ENCODE results near the gene CNTF.
"Not testable (repeated sequence)": the region's sequence is repeated elsewhere in the genome, so short reads cannot be mapped to it uniquely, and the experiment has no call there.

The CNTF gene

GRCh38 chr11:58622344-58622743 is at the start of gene CNTF:
TSS of gene CNTF (plus strand) at chr11:58622665. CDS start at chr11:58622753, 88 bp downstream.
- FAIRE-seq (no peak), DNase-seq (ENCODE audit: low spot score) (no peak)

GRCh38 chr11:58572906-58573305 is 49.6 kb upstream of the CNTF start:
- not testable (repeated sequence) for FAIRE-seq
- peak; percentile 5 for DNase-seq (ENCODE audit: low spot score)

- FAIRE-seq (peak; percentile 91), DNase-seq (ENCODE audit: low spot score) (peak; percentile 82)
Measured at GRCh38 chr11:58573451-58574104, 48.9 kb upstream of the CNTF start.

- DNase-seq (ENCODE audit: low spot score) (peak; percentile 11), FAIRE-seq (peak; percentile 62)
Measured at GRCh38 chr11:58574881-58575280, 47.6 kb upstream of the CNTF start.

- DNase-seq (ENCODE audit: low spot score) (peak; percentile 49), FAIRE-seq (no peak)
Measured at GRCh38 chr11:58575377-58576020, 47.0 kb upstream of the CNTF start, which contains the start of gene LPXN. TSS of gene LPXN (minus strand) at chr11:58575856. CDS start at chr11:58575772, 84 bp downstream.

GRCh38 chr11:58576887-58577471 is 45.5 kb upstream of the CNTF start:
- FAIRE-seq (peak; percentile 45), DNase-seq (ENCODE audit: low spot score) (peak; percentile 22)

GRCh38 chr11:58577555-58578135 is 44.8 kb upstream of the CNTF start:
- DNase-seq (ENCODE audit: low spot score): peak; percentile 86
- peak; percentile 73 for FAIRE-seq

- DNase-seq (ENCODE audit: low spot score): peak; percentile 98
- FAIRE-seq: peak; percentile 90
Measured at GRCh38 chr11:58578136-58578634, 44.3 kb upstream of the CNTF start.

GRCh38 chr11:58578635-58579191 is 43.8 kb upstream of the CNTF start, which contains the start of gene ZFP91:
TSS of gene ZFP91 (plus strand) at chr11:58579063. CDS start at chr11:58579282, 219 bp downstream.
- DNase-seq (ENCODE audit: low spot score): peak; percentile 91
- FAIRE-seq: peak; percentile 37

- DNase-seq (ENCODE audit: low spot score) (peak; percentile 76), FAIRE-seq (no peak)
Measured at GRCh38 chr11:58579192-58580129, 43.0 kb upstream of the CNTF start.

- DNase-seq (ENCODE audit: low spot score): no peak
- no peak for FAIRE-seq
Measured at GRCh38 chr11:58580311-58580710, 42.2 kb upstream of the CNTF start.

- no peak for DNase-seq (ENCODE audit: low spot score)
- no peak for FAIRE-seq
Measured at GRCh38 chr11:58582437-58582836, 40.0 kb upstream of the CNTF start.

- no peak for FAIRE-seq
Measured at GRCh38 chr11:58586998-58587397, 35.5 kb upstream of the CNTF start.

GRCh38 chr11:58591659-58592058 is 30.8 kb upstream of the CNTF start:
- FAIRE-seq: no peak
- no peak for DNase-seq (ENCODE audit: low spot score)

More at GRCh38 chr11:58586998-58587397, 35.5 kb upstream of the CNTF start:
- DNase-seq (ENCODE audit: low spot score): no peak

- DNase-seq (ENCODE audit: low spot score): no peak
- FAIRE-seq: no peak
Measured at GRCh38 chr11:58592760-58593472, 29.5 kb upstream of the CNTF start.

- DNase-seq (ENCODE audit: low spot score): no peak
- no peak for FAIRE-seq
Measured at GRCh38 chr11:58594826-58595225, 27.6 kb upstream of the CNTF start.

GRCh38 chr11:58596621-58597020 is 25.8 kb upstream of the CNTF start:
- no peak for FAIRE-seq
- DNase-seq (ENCODE audit: low spot score): no peak

- DNase-seq (ENCODE audit: low spot score) (no peak), FAIRE-seq (no peak)
Measured at GRCh38 chr11:58597486-58598144, 24.9 kb upstream of the CNTF start.

GRCh38 chr11:58600510-58600909 is 22.0 kb upstream of the CNTF start:
- no peak for FAIRE-seq
- DNase-seq (ENCODE audit: low spot score): no peak

All from RCC 7860 (cell line).